ENCODE results near the gene TIMM10.

- TF ChIP-seq CTCF (IDR thresholded peaks at IDR 0.05; ENCODE audit: poor library complexity) (no peak), EZH2phosphoT487 (IDR thresholded peaks at IDR 0.05; ENCODE audit: low read depth, severe bottlenecking, unreplicated experiment) (no peak)
Observed at GRCh38 chr11:57485217-57485990, 45.1 kb downstream of the TIMM10 start.
